Neuronal stem cell (in vitro differentiated cells): ENCODE data around the gene ACADL.
A peak's percentile ranks its signal among the peaks of the same experiment; 100 is the strongest.

Source experiments
- DNase-seq: peaks from one replicate; pipeline ENCODE4 v3.0.0-alpha.2; 2013; ENCODE audit warnings: low spot score
- H2AFZ ChIP-seq: one replicate; pipeline ENCODE4 v1.6.1; 2013; ENCODE audit warnings: mild to moderate bottlenecking, low read length, inconsistent platforms
- H2AK5ac ChIP-seq: 2 replicates; pipeline ENCODE4 v1.6.1; 2013; ENCODE audit warnings: low read depth, mild to moderate bottlenecking, inconsistent platforms, low read length, moderate library complexity, mixed read lengths
- H2BK120ac ChIP-seq: 2 replicates; pipeline ENCODE4 v1.6.1; 2013; ENCODE audit warnings: low read depth, mild to moderate bottlenecking, inconsistent platforms, low read length, moderate library complexity, mixed read lengths
- H2BK12ac ChIP-seq: one replicate; pipeline ENCODE4 v1.6.1; 2013; ENCODE audit warnings: low read length, inconsistent platforms
- H2BK15ac ChIP-seq: 2 replicates; pipeline ENCODE4 v1.6.1; 2013; ENCODE audit warnings: mild to moderate bottlenecking, low read length, inconsistent platforms, mixed read lengths
- H2BK5ac ChIP-seq: one replicate; pipeline ENCODE4 v1.6.1; 2013; ENCODE audit warnings: inconsistent platforms, mild to moderate bottlenecking, low read length, moderate library complexity
- H3K14ac ChIP-seq: one replicate; pipeline ENCODE4 v1.6.1; 2013; ENCODE audit warnings: low read length, inconsistent platforms
- H3K18ac ChIP-seq: 2 replicates; pipeline ENCODE4 v1.6.1; 2013; ENCODE audit warnings: low read length, inconsistent platforms
- H3K23ac ChIP-seq: 2 replicates; pipeline ENCODE4 v1.6.1; 2013; ENCODE audit warnings: low read depth, mild to moderate bottlenecking, mixed read lengths, low read length, inconsistent platforms; ENCODE audit not compliant: poor library complexity
- H3K27ac ChIP-seq: replicated peaks from 3 replicates; pipeline ENCODE4 v1.5.1; 2013; ENCODE audit warnings: low read length, inconsistent platforms
- H3K27me3 ChIP-seq, 3 experiments: 2 replicates each; pipeline ENCODE4 v1.6.1; 2013; ENCODE audit warnings: low read length in 3 of 3, mild to moderate bottlenecking in 2 of 3, inconsistent platforms in 1 of 3, low read depth in 1 of 3, mixed read lengths in 1 of 3, moderate library complexity in 1 of 3; ENCODE audit not compliant: control insufficient read depth in 3 of 3, insufficient read depth in 3 of 3
- H3K36me3 ChIP-seq, 2 donors: replicated peaks in 1 of 2; 2 replicates each; pipeline ENCODE4 v1.6.1; 2013; ENCODE audit warnings: low read length in 2 of 2; ENCODE audit not compliant: control insufficient read depth in 2 of 2, insufficient read depth in 2 of 2
- H3K4ac ChIP-seq: 2 replicates; pipeline ENCODE4 v1.6.1; 2013; ENCODE audit warnings: inconsistent platforms, mild to moderate bottlenecking, low read length, moderate library complexity
- H3K4me1 ChIP-seq, 2 donors: 1 replicate in 1 of 2; 2 replicates in 1 of 2; pipeline ENCODE4 v1.6.1; 2013; ENCODE audit warnings: low read length in 2 of 2, low read depth in 1 of 2; ENCODE audit not compliant: control insufficient read depth in 2 of 2, insufficient read depth in 1 of 2
- H3K4me2 ChIP-seq: one replicate; pipeline ENCODE4 v1.6.1; 2013; ENCODE audit warnings: mild to moderate bottlenecking, low read length, inconsistent platforms; ENCODE audit not compliant: insufficient read depth, poor library complexity, severe bottlenecking
- H3K4me3 ChIP-seq, 2 donors: 2 replicates each; pipeline ENCODE4 v1.5.1; 2013; ENCODE audit warnings: low read length in 2 of 2, mild to moderate bottlenecking in 2 of 2, inconsistent platforms in 1 of 2, moderate library complexity in 1 of 2
- H3K79me1 ChIP-seq: one replicate; pipeline ENCODE4 v1.6.1; 2013; ENCODE audit warnings: low read depth, mild to moderate bottlenecking, inconsistent platforms, low read length, moderate library complexity
- H3K9ac ChIP-seq: one replicate; pipeline ENCODE4 v1.6.1; 2013; ENCODE audit warnings: mild to moderate bottlenecking, low read depth, low read length, inconsistent platforms; ENCODE audit not compliant: poor library complexity
- H3K9me3 ChIP-seq, 2 donors: replicated peaks in 1 of 2; 2 replicates each; pipeline versions ENCODE3 to v1.6.1; 2013; ENCODE audit warnings: low read length in 2 of 2, mild to moderate bottlenecking in 2 of 2, inconsistent platforms in 1 of 2, low read depth in 1 of 2, mixed read lengths in 1 of 2, moderate library complexity in 1 of 2; ENCODE audit not compliant: control insufficient read depth in 2 of 2, insufficient read depth in 1 of 2
- H4K8ac ChIP-seq: one replicate; pipeline ENCODE4 v1.6.1; 2013; ENCODE audit warnings: low read depth, mild to moderate bottlenecking, inconsistent platforms, low read length, moderate library complexity
- H4K91ac ChIP-seq: one replicate; pipeline ENCODE4 v1.6.1; 2013; ENCODE audit warnings: low read length, low read depth, mild to moderate bottlenecking, inconsistent platforms; ENCODE audit not compliant: poor library complexity
- WGBS, 2 donors: extraction: QIAGEN DNeasy Blood & Tissue Kit; methylation state at CpG; one replicate each; pipeline ENCODE4 v1.1.7; 2013; ENCODE audit warnings: missing lambda C conversion rate in 2 of 2, mixed read lengths in 1 of 2; ENCODE audit not compliant: insufficient read length in 2 of 2, insufficient replicate concordance in 1 of 2; ENCODE audit errors: extremely low coverage in 2 of 2; 5-methylcytosine and 5-hydroxymethylcytosine counted together

The ACADL gene

GRCh38 chr2:210226223-210226622, 976 bp upstream of the ACADL start:
- Histone ChIP-seq H3K9ac (no peak overlapping the region), H2BK15ac (no peak overlapping the region), H3K27ac (no peak overlapping the region), H2BK120ac (no peak overlapping the region), H3K14ac (no peak overlapping the region), H3K4me3 (no peak overlapping the region), H2BK12ac (no peak overlapping the region), H4K8ac (no peak overlapping the region), H3K36me3 (no peaks in the 10 kb centered on the region), H3K27me3 (peaks cover 0 to 75% (median 23%) of the 10 kb centered on the region in 3 experiments), H3K79me1 (no peaks in the 10 kb centered on the region), H2BK5ac (no peak overlapping the region), H3K18ac (no peak overlapping the region), H2AFZ (no peak overlapping the region), H2AK5ac (no peak overlapping the region), H4K91ac (no peak overlapping the region), H3K23ac (no peak overlapping the region), H3K4me2 (no peak overlapping the region), H3K4ac (no peak overlapping the region), H3K4me1 (peaks cover 0 to 4% of the 10 kb centered on the region in 2 donors), H3K9me3 (no peaks in the 10 kb centered on the region)
- DNase-seq = no peak
- no CpG with 5 or more reads among the region's 2 CpGs for WGBS, 2 donors

GRCh38 chr2:210224591-210224940, 681 bp downstream of the ACADL start:
- Histone ChIP-seq H3K9me3 (no peaks in the 10 kb centered on the region), H3K79me1 (no peaks in the 10 kb centered on the region), H2BK120ac (no peak overlapping the region), H3K9ac (peak overlapping the region; percentile 70), H2BK12ac (no peak overlapping the region), H3K4me3 (peak overlapping the region; percentile 47 to 85), H2AFZ (peak overlapping the region; percentile 96), H3K27me3 (peaks cover 0 to 88% (median 23%) of the 10 kb centered on the region in 3 experiments), H4K91ac (no peak overlapping the region), H2AK5ac (no peak overlapping the region), H3K14ac (no peak overlapping the region), H3K36me3 (no peaks in the 10 kb centered on the region), H3K18ac (peak overlapping the region; percentile 20), H3K23ac (no peak overlapping the region), H3K4me1 (peaks cover 0 to 4% of the 10 kb centered on the region in 2 donors), H3K4ac (no peak overlapping the region), H3K4me2 (peak overlapping the region; percentile 95), H2BK5ac (no peak overlapping the region), H2BK15ac (no peak overlapping the region), H3K27ac (no peak overlapping the region), H4K8ac (no peak overlapping the region)
- no peak for DNase-seq
- no CpG with 5 or more reads among the region's 24 CpGs for WGBS, 2 donors

GRCh38 chr2:210215120-210215519, 10.1 kb downstream of the ACADL start:
- no peak overlapping the region for H3K27ac ChIP-seq
- H3K4me1 ChIP-seq = peaks cover 0 to 2% of the 10 kb centered on the region in 2 donors
- no peak overlapping the region for H2BK12ac ChIP-seq
- H3K18ac ChIP-seq = no peak overlapping the region
- H2AFZ ChIP-seq = no peak overlapping the region
- no peak overlapping the region for H4K8ac ChIP-seq
- H3K23ac ChIP-seq = no peak overlapping the region
- no peak overlapping the region for H2BK15ac ChIP-seq
- peaks cover 0 to 30% (median 0%) of the 10 kb centered on the region in 3 experiments for H3K27me3 ChIP-seq
- H3K79me1 ChIP-seq = no peaks in the 10 kb centered on the region
- DNase-seq = no peak
- H3K4me2 ChIP-seq = no peak overlapping the region
- no CpG with 5 or more reads among the region's 1 CpG for WGBS, 2 donors
- H3K9ac ChIP-seq = no peak overlapping the region
- H2AK5ac ChIP-seq = no peak overlapping the region
- H2BK5ac ChIP-seq = no peak overlapping the region
- no peak overlapping the region for H3K4ac ChIP-seq
- no peak overlapping the region for H3K14ac ChIP-seq
- no peaks in the 10 kb centered on the region for H3K9me3 ChIP-seq
- no peak overlapping the region for H3K4me3 ChIP-seq
- H2BK120ac ChIP-seq = no peak overlapping the region
- H4K91ac ChIP-seq = no peak overlapping the region
- no peaks in the 10 kb centered on the region for H3K36me3 ChIP-seq

- H3K27ac ChIP-seq = no peak overlapping the region
- no peak overlapping the region for H4K91ac ChIP-seq
- H2BK5ac ChIP-seq = no peak overlapping the region
- no peaks in the 10 kb centered on the region for H3K79me1 ChIP-seq
- H3K4me3 ChIP-seq = no peak overlapping the region
- no peak overlapping the region for H3K4ac ChIP-seq
- no peak overlapping the region for H2AFZ ChIP-seq
- H3K27me3 ChIP-seq = peaks cover 0 to 3% (median 0%) of the 10 kb centered on the region in 3 experiments
- H3K36me3 ChIP-seq = no peaks in the 10 kb centered on the region
- H3K9me3 ChIP-seq = no peaks in the 10 kb centered on the region
- DNase-seq = no peak
- peaks cover 0 to 1% of the 10 kb centered on the region in 2 donors for H3K4me1 ChIP-seq
- H2BK15ac ChIP-seq = no peak overlapping the region
- H2BK120ac ChIP-seq = no peak overlapping the region
- H2AK5ac ChIP-seq = no peak overlapping the region
- no CpG with 5 or more reads among the region's 1 CpG for WGBS, 2 donors
- H3K18ac ChIP-seq = no peak overlapping the region
- H3K4me2 ChIP-seq = no peak overlapping the region
- H3K14ac ChIP-seq = no peak overlapping the region
- H3K9ac ChIP-seq = no peak overlapping the region
- H2BK12ac ChIP-seq = no peak overlapping the region
- no peak overlapping the region for H3K23ac ChIP-seq
- no peak overlapping the region for H4K8ac ChIP-seq
These were observed 15.1 kb downstream of the ACADL start for GRCh38 chr2:210210185-210210584.
